ENCODE measurements around the gene DPF3.

GRCh38 chr14:72651714-72652113 is 242.2 kb downstream of the DPF3 start:
- TF ChIP-seq POLR2A (IDR thresholded peaks at IDR 0.05), result no peak
- TF ChIP-seq, protein P1, sequence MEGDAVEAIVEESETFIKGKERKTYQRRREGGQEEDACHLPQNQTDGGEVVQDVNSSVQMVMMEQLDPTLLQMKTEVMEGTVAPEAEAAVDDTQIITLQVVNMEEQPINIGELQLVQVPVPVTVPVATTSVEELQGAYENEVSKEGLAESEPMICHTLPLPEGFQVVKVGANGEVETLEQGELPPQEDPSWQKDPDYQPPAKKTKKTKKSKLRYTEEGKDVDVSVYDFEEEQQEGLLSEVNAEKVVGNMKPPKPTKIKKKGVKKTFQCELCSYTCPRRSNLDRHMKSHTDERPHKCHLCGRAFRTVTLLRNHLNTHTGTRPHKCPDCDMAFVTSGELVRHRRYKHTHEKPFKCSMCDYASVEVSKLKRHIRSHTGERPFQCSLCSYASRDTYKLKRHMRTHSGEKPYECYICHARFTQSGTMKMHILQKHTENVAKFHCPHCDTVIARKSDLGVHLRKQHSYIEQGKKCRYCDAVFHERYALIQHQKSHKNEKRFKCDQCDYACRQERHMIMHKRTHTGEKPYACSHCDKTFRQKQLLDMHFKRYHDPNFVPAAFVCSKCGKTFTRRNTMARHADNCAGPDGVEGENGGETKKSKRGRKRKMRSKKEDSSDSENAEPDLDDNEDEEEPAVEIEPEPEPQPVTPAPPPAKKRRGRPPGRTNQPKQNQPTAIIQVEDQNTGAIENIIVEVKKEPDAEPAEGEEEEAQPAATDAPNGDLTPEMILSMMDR (IDR thresholded peaks at IDR 0.05), result no peak
